ENCODE data around the gene BCAS1. TPM values are rescaled to one million over a fixed set of nuclear protein-coding genes. Genes with fewer than 3 reads are reported as not detected.

Gene BCAS1
- total and polyA plus RNA-seq, 10 of the 15 experiments (the other 5 are each of a cell fraction or from before 2014, with no cell fraction given): 0.21 to 1.4 (median 0.55) TPM

DNA sequence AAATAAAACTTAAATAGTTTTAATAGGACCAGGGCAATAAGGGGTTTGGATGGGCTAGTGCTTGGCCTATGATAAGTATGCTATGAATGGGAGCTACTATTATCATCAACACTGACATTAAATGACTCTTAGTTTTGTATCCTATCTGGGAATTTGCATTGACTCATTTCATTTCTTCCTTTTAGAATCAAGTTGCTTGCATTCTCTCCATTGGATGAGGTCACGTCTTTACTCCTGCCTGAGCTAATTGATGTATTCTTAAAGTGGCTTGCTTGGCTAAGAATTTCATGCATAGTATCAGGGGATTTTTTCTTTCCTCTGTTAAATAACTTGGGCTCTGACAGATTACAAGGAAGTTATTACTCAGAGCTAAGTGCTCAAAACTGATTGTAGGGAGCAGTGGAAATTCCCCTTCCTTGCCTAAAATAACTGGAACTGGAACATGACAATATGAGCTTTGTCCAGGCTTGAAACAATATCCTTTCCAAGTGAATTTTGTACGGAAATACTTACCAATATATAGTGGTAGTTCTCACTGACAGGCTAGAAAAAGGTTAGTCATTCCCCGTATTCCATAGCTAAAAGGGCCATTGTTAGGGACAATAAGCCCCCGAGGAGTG, 169.9 kb downstream of the BCAS1 start (continued):
- TF ChIP-seq RCOR1 (conservative IDR thresholded peaks at IDR 0.05; ENCODE audit: low read depth, low read length) (no peak), RUNX3 (IDR thresholded peaks at IDR 0.05; ENCODE audit: low read length) (peak; percentile 56), MEF2A (IDR thresholded peaks at IDR 0.05; ENCODE audit: insufficient read depth, low read depth, low read length) (peak; percentile 61; the same call in 1 of the 2 replicates), ETV6 (conservative IDR thresholded peaks at IDR 0.05 in 1 of 2, IDR thresholded peaks at IDR 0.05 in 1 of 2; ENCODE audit: borderline replicate concordance in 1 of 2, low read depth in 1 of 2) (peak in 1 of 2 experiments; percentile 18; a peak in 1 of 4 replicates), WRNIP1 (IDR thresholded peaks at IDR 0.05; ENCODE audit: borderline replicate concordance, low read depth, low read length) (no peak), ATF7 (IDR thresholded peaks at IDR 0.05; ENCODE audit: low read depth) (peak; percentile 72), PAX5 (IDR thresholded peaks at IDR 0.05; ENCODE audit: borderline replicate concordance, low read depth, low read length) (no peak), IKZF1 (conservative IDR thresholded peaks at IDR 0.05) (peak; percentile 64), JUNB (IDR thresholded peaks at IDR 0.05) (peak; percentile 78), DPF2 (IDR thresholded peaks at IDR 0.05) (no peak), BMI1 (IDR thresholded peaks at IDR 0.05; ENCODE audit: borderline replicate concordance) (no peak), IKZF2 (IDR thresholded peaks at IDR 0.05) (peak; percentile 64 to 77), CEBPB (IDR thresholded peaks at IDR 0.05; ENCODE audit: borderline replicate concordance in 1 of 2, low read depth in 2 of 2, low read length in 2 of 2) (peak in 1 of 2 experiments; percentile 34; a peak in 1 of 4 replicates), CREM (IDR thresholded peaks at IDR 0.05; ENCODE audit: low read depth) (peak; percentile 53; the same call in 1 of the 2 replicates), ESRRA (IDR thresholded peaks at IDR 0.05; ENCODE audit: low read length) (no peak), RFX5 (IDR thresholded peaks at IDR 0.05; ENCODE audit: low read depth, low read length) (no peak), ZBED1 (IDR thresholded peaks at IDR 0.05; ENCODE audit: borderline replicate concordance) (peak; percentile 62; the same call in 1 of the 2 replicates), RAD21 (IDR thresholded peaks at IDR 0.05; ENCODE audit: insufficient read depth, low read depth, low read length) (0 out of 2 replicates have a peak, but pooled peaks have one; percentile 1), POU2F2 (IDR thresholded peaks at IDR 0.05; ENCODE audit: borderline replicate concordance, low read depth, low read length) (0 out of 3 replicates have a peak, but pooled peaks have one; percentile 26), NFIC (IDR thresholded peaks at IDR 0.05; ENCODE audit: low read depth, low read length) (peak; percentile 78; the same call in 1 of the 2 replicates), ZNF207 (IDR thresholded peaks at IDR 0.05; ENCODE audit: borderline replicate concordance) (no peak)
- TF ChIP-seq, protein P1, sequence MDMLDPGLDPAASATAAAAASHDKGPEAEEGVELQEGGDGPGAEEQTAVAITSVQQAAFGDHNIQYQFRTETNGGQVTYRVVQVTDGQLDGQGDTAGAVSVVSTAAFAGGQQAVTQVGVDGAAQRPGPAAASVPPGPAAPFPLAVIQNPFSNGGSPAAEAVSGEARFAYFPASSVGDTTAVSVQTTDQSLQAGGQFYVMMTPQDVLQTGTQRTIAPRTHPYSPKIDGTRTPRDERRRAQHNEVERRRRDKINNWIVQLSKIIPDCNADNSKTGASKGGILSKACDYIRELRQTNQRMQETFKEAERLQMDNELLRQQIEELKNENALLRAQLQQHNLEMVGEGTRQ (IDR thresholded peaks at IDR 0.05; ENCODE audit: borderline replicate concordance, low read depth, low read length): no peak
- TF ChIP-seq, protein P2, sequence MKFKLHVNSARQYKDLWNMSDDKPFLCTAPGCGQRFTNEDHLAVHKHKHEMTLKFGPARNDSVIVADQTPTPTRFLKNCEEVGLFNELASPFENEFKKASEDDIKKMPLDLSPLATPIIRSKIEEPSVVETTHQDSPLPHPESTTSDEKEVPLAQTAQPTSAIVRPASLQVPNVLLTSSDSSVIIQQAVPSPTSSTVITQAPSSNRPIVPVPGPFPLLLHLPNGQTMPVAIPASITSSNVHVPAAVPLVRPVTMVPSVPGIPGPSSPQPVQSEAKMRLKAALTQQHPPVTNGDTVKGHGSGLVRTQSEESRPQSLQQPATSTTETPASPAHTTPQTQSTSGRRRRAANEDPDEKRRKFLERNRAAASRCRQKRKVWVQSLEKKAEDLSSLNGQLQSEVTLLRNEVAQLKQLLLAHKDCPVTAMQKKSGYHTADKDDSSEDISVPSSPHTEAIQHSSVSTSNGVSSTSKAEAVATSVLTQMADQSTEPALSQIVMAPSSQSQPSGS (IDR thresholded peaks at IDR 0.05; ENCODE audit: low read length): peak; percentile 69; the same call in 1 of the 2 replicates
- TF ChIP-seq, protein P3, sequence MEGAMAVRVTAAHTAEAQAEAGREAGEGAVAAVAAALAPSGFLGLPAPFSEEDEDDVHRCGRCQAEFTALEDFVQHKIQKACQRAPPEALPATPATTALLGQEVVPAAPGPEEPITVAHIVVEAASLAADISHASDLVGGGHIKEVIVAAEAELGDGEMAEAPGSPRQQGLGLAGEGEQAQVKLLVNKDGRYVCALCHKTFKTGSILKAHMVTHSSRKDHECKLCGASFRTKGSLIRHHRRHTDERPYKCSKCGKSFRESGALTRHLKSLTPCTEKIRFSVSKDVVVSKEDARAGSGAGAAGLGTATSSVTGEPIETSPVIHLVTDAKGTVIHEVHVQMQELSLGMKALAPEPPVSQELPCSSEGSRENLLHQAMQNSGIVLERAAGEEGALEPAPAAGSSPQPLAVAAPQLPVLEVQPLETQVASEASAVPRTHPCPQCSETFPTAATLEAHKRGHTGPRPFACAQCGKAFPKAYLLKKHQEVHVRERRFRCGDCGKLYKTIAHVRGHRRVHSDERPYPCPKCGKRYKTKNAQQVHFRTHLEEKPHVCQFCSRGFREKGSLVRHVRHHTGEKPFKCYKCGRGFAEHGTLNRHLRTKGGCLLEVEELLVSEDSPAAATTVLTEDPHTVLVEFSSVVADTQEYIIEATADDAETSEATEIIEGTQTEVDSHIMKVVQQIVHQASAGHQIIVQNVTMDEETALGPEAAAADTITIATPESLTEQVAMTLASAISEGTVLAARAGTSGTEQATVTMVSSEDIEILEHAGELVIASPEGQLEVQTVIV (IDR thresholded peaks at IDR 0.05; ENCODE audit: borderline replicate concordance, partially characterized antibody): no peak
- TF ChIP-seq, protein P4, sequence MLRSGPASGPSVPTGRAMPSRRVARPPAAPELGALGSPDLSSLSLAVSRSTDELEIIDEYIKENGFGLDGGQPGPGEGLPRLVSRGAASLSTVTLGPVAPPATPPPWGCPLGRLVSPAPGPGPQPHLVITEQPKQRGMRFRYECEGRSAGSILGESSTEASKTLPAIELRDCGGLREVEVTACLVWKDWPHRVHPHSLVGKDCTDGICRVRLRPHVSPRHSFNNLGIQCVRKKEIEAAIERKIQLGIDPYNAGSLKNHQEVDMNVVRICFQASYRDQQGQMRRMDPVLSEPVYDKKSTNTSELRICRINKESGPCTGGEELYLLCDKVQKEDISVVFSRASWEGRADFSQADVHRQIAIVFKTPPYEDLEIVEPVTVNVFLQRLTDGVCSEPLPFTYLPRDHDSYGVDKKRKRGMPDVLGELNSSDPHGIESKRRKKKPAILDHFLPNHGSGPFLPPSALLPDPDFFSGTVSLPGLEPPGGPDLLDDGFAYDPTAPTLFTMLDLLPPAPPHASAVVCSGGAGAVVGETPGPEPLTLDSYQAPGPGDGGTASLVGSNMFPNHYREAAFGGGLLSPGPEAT (IDR thresholded peaks at IDR 0.05; ENCODE audit: low read depth): peak; percentile 48; the same call in 1 of the 2 replicates
